Left lung (tissue), 10 donors: Measurements from ENCODE around the gene HMGCS1. TPM values are rescaled to one million over a fixed set of nuclear protein-coding genes. Genes with fewer than 3 reads are reported as not detected.

Source experiments
- ATAC-seq: fragments of 200-7000 bp; cut with Tn5 transposase; one replicate; pipeline ENCODE4 v1.9.1; 2020; ENCODE audit warnings: moderate library complexity
- DNase-seq, 4 donors: peaks; one replicate each; pipeline ENCODE4 v3.0.0-alpha.2; 2013 to 2020
- H3K27ac ChIP-seq, 2 donors: fragments of 200-600 bp; sonication (generic) in 1 of 2; one replicate each; pipeline versions ENCODE4 v1.5.0 to v1.8.0; 2020 to 2021
- H3K27me3 ChIP-seq, 2 donors: fragments of 200-600 bp; sonication (generic) in 1 of 2; one replicate each; pipeline versions ENCODE4 v1.5.0 to v1.8.0; 2020 to 2021
- H3K36me3 ChIP-seq, 2 donors: fragments of 200-600 bp; sonication (generic) in 1 of 2; one replicate each; pipeline versions ENCODE4 v1.5.0 to v1.8.0; 2020 to 2021
- H3K4me1 ChIP-seq, 2 donors: fragments of 200-600 bp; one replicate each; pipeline ENCODE4 v1.8.0; 2021
- H3K4me3 ChIP-seq, 2 donors: fragments of 200-600 bp; sonication (generic) in 1 of 2; one replicate each; pipeline versions ENCODE4 v1.5.0 to v1.8.0; 2020 to 2021; ENCODE audit warnings: mild to moderate bottlenecking in 1 of 2
- H3K9me3 ChIP-seq, 2 donors: fragments of 200-600 bp; sonication (generic) in 1 of 2; one replicate each; pipeline versions ENCODE4 v1.5.0 to v1.8.0; 2020 to 2021
- CTCF ChIP-seq, 2 donors: fragments of 200-600 bp; sonication (generic) in 1 of 2; IDR thresholded peaks; one replicate each; pipeline versions ENCODE4 v1.5.0 to v1.8.0; 2021; ENCODE audit warnings: antibody characterized with exemption in 2 of 2
- intact Hi-C, 2 donors: fragments of 100-400 bp; cut with DNase I; formaldehyde crosslinking; loops; one replicate each; pipeline versions ENCODE4 v1.11.2 to v1.14.2; 2022
- polyA plus RNA-seq, 6 donors: library from polyadenylated mRNA; unstranded; fragments of 120-200 nt; gene quantifications; one replicate each; pipeline ENCODE4 v1.2.1, GENCODE V29; 2013; ENCODE audit not compliant: insufficient read length in 6 of 6
- total RNA-seq, 2 donors: library from RNA; stranded (reverse); fragmentation: NEBNext Ultra II Directional; extraction: Animal tissue kit (Norgen Biotek cat#: 25700); gene quantifications; one replicate each; pipeline ENCODE4 v1.2.1, GENCODE V29; 2021
- donor health status: DM: no; HTN: yes; CAD: no.
- donor health status: DM: no; HTN: no; CAD: no.

The HMGCS1 gene
- total and polyA plus RNA-seq, 8 donors: 49.2 to 279 (median 59.5) TPM

- no peak overlapping the region for H3K4me3 ChIP-seq
- H3K36me3 ChIP-seq: peaks cover 0 to 86% of the 10 kb centered on the region in 2 donors
- H3K4me1 ChIP-seq: peaks cover 0 to 7% of the 10 kb centered on the region in 2 donors
- DNase-seq (no peak), ATAC-seq (no peak)
- H3K27me3 ChIP-seq: no peaks in the 10 kb centered on the region
- intact Hi-C loops: no loop called here
- no peak for TF ChIP-seq CTCF (IDR thresholded peaks at IDR 0.05)
- no peaks in the 10 kb centered on the region for H3K9me3 ChIP-seq
- no peak overlapping the region for H3K27ac ChIP-seq
Observed at GRCh38 chr5:43296835-43297234, 16.4 kb downstream of the HMGCS1 start.

- no peak for ATAC-seq
- Histone ChIP-seq H3K4me1 (no peaks in the 10 kb centered on the region), H3K36me3 (peaks cover 0 to 99% of the 10 kb centered on the region in 2 donors), H3K27me3 (no peaks in the 10 kb centered on the region), H3K27ac (no peak overlapping the region), H3K4me3 (no peak overlapping the region), H3K9me3 (no peaks in the 10 kb centered on the region)
- no peak for TF ChIP-seq CTCF (IDR thresholded peaks at IDR 0.05)
- no peak for DNase-seq
- intact Hi-C loops: no loop called here
Observed at GRCh38 chr5:43295202-43295601, 18.0 kb downstream of the HMGCS1 start.

- intact Hi-C loops: no loop called here
- no peak overlapping the region for H3K27ac ChIP-seq
- DNase-seq: no peak
- no peak for TF ChIP-seq CTCF (IDR thresholded peaks at IDR 0.05)
- ATAC-seq: no peak
- no peaks in the 10 kb centered on the region for H3K4me1 ChIP-seq
- H3K9me3 ChIP-seq: no peaks in the 10 kb centered on the region
- peaks cover 0 to 100% of the 10 kb centered on the region in 2 donors for H3K36me3 ChIP-seq
- H3K4me3 ChIP-seq: no peak overlapping the region
- H3K27me3 ChIP-seq: no peaks in the 10 kb centered on the region
Observed at GRCh38 chr5:43294226-43294625, 19.0 kb downstream of the HMGCS1 start.

GRCh38 chr5:43290726-43291125 lies 22.5 kb downstream of the HMGCS1 start:
- Histone ChIP-seq H3K27ac (no peak overlapping the region), H3K9me3 (no peaks in the 10 kb centered on the region), H3K4me3 (no peak overlapping the region), H3K4me1 (no peaks in the 10 kb centered on the region), H3K27me3 (no peaks in the 10 kb centered on the region), H3K36me3 (peaks cover 0 to 96% of the 10 kb centered on the region in 2 donors)
- ATAC-seq (no peak), DNase-seq (no peak)
- intact Hi-C loops: no loop called here
- TF ChIP-seq CTCF (IDR thresholded peaks at IDR 0.05): no peak

GRCh38 chr5:43288269-43288831 lies 24.9 kb downstream of the HMGCS1 start:
- intact Hi-C loops: no loop called here
- no peaks in the 10 kb centered on the region for H3K4me1 ChIP-seq
- no peak overlapping the region for H3K4me3 ChIP-seq
- DNase-seq (no peak), ATAC-seq (no peak)
- H3K36me3 ChIP-seq: peaks cover 0 to 72% of the 10 kb centered on the region in 2 donors
- TF ChIP-seq CTCF (IDR thresholded peaks at IDR 0.05): no peak
- H3K27me3 ChIP-seq: no peaks in the 10 kb centered on the region
- H3K27ac ChIP-seq: no peak overlapping the region
- no peaks in the 10 kb centered on the region for H3K9me3 ChIP-seq
